Prostate gland (tissue), 2 donors: Measurements from ENCODE around the gene MAPKAP1. TPM values are rescaled to one million over a fixed set of nuclear protein-coding genes. Genes with fewer than 3 reads are reported as not detected.

Experiments used
- DNase-seq: peaks from one replicate; pipeline ENCODE4 v3.0.0-alpha.2; 2019; ENCODE audit warnings: low spot score
- H3K27ac ChIP-seq, 2 donors: fragments of 200-600 bp; sonication (generic); 2 replicates each; pipeline ENCODE4 v1.5.1; 2017 to 2019
- H3K27me3 ChIP-seq: fragments of 200-600 bp; sonication (generic); replicated peaks from 2 replicates; pipeline ENCODE4 v1.5.1; 2019; ENCODE audit not compliant: insufficient read depth
- H3K36me3 ChIP-seq, 2 donors: fragments of 200-600 bp; sonication (generic); 1 replicate in 1 of 2; 2 replicates in 1 of 2; pipeline versions ENCODE4 v1.5.1 to v1.8.1; 2017 to 2019
- H3K4me1 ChIP-seq: fragments of 200-600 bp; sonication (generic); replicated peaks from 2 replicates; pipeline ENCODE4 v1.5.1; 2019
- H3K4me3 ChIP-seq, 2 donors: fragments of 200-600 bp; sonication (generic); 2 replicates each; pipeline ENCODE4 v1.5.1; 2017 to 2019
- H3K9me3 ChIP-seq: fragments of 200-600 bp; sonication (generic); 2 replicates; pipeline ENCODE4 v1.5.1; 2017
- CTCF ChIP-seq, 4 experiments: fragments of 200-600 bp in 2 of 4; fragments of 450-650 bp in 2 of 4; sonication (generic) in 2 of 4; IDR thresholded peaks; 1 replicate in 3 of 4; 2 replicates in 1 of 4; pipeline ENCODE4 v1.5.1; 2016 to 2019; ENCODE audit warnings: antibody characterized with exemption in 4 of 4, mild to moderate bottlenecking in 2 of 4, moderate library complexity in 2 of 4
- POLR2A ChIP-seq: fragments of 450-650 bp; IDR thresholded peaks from one replicate; pipeline ENCODE4 v1.6.1; 2016; ENCODE audit warnings: antibody characterized with exemption, mild to moderate bottlenecking
- POLR2AphosphoS5 ChIP-seq: sonication (generic); formaldehyde crosslinking; IDR thresholded peaks from one replicate; pipeline ENCODE4 v1.6.1; 2017; ENCODE audit warnings: antibody characterized with exemption
- WGBS: methylation state at CpG from one replicate; pipeline ENCODE4 v1.1.5; 2018; 5-methylcytosine and 5-hydroxymethylcytosine counted together
- intact Hi-C: fragments of 100-400 bp; cut with DNase I; formaldehyde crosslinking; loops from one replicate; pipeline ENCODE4 v1.14.2; 2022
- total RNA-seq, 2 donors: library from RNA; depleted of rRNA; stranded (reverse); fragments of >200 nt; gene quantifications; one replicate each; pipeline ENCODE4 v1.1.0, GENCODE V29; 2016

MAPKAP1 gene
- total RNA-seq, 2 donors from 2014 or later: 62.4 to 91.2 TPM

- Histone ChIP-seq H3K9me3 (no peaks in the 10 kb centered on the region), H3K27me3 (no peaks in the 10 kb centered on the region), H3K4me1 (no peaks in the 10 kb centered on the region), H3K36me3 (no peaks in the 10 kb centered on the region), H3K27ac (no peak overlapping the region), H3K4me3 (no peak overlapping the region)
- 82% methylated on average over 8 of the region's 8 CpGs for WGBS
- DNase-seq: no peak
- TF ChIP-seq POLR2A (no peak), POLR2AphosphoS5 (no peak), CTCF (IDR thresholded peaks at IDR 0.05) (no peak)
- intact Hi-C loops: loop anchor here (5.0 kb wide), 1 partner anchor 89 kb away; no protein-coding TSS in a partner anchor
Observed at GRCh38 chr9:125468646-125469045, 238.4 kb downstream of the MAPKAP1 start.

- H3K27ac ChIP-seq: no peak overlapping the region
- DNase-seq: no peak
- intact Hi-C loops: loop anchor here (5.0 kb wide), 1 partner anchor 90 kb away; no protein-coding TSS in a partner anchor
Observed at GRCh38 chr9:125467116-125467740, 239.8 kb downstream of the MAPKAP1 start.

DNA sequence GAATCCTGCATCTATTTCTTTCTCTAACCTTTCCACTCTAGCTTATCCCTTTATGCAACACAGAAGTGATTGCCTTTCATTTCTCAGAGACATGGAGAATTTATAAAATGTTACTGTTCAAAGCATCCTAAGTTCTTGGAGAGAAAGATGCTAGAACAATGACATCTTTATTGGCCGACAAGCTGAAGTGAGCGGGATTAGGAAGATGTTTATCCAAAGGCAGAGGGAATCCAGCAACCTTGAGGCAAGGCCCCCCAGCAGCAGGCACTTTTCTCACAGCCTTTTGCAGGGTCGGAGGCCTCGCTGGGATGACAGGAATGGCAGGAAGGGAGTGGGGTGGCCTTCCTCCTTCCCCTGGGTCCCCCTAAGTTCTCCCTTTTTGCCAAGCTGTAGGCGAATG is 240.6 kb downstream of the MAPKAP1 start:
- Histone ChIP-seq H3K4me3 (no peak overlapping the region), H3K9me3 (no peaks in the 10 kb centered on the region), H3K36me3 (no peaks in the 10 kb centered on the region), H3K4me1 (no peaks in the 10 kb centered on the region), H3K27ac (no peak overlapping the region), H3K27me3 (no peaks in the 10 kb centered on the region)
- 73% methylated on average over 5 of the region's 5 CpGs for WGBS
- DNase-seq: no peak
- TF ChIP-seq CTCF (IDR thresholded peaks at IDR 0.05) (no peak), POLR2AphosphoS5 (no peak), POLR2A (no peak)
- intact Hi-C loops: loop anchor here (5.0 kb wide), 1 partner anchor 91 kb away; no protein-coding TSS in a partner anchor

More at GRCh38 chr9:125467116-125467740, 239.8 kb downstream of the MAPKAP1 start:
- H3K27me3 ChIP-seq: no peaks in the 10 kb centered on the region
- 86% methylated on average over 7 of the region's 7 CpGs for WGBS
- no peak overlapping the region for H3K4me3 ChIP-seq
- H3K9me3 ChIP-seq: no peaks in the 10 kb centered on the region
- H3K36me3 ChIP-seq: no peaks in the 10 kb centered on the region
- TF ChIP-seq CTCF (IDR thresholded peaks at IDR 0.05): no peak
- no peak for TF ChIP-seq POLR2AphosphoS5
- TF ChIP-seq POLR2A: no peak
- H3K4me1 ChIP-seq: no peaks in the 10 kb centered on the region

DNA sequence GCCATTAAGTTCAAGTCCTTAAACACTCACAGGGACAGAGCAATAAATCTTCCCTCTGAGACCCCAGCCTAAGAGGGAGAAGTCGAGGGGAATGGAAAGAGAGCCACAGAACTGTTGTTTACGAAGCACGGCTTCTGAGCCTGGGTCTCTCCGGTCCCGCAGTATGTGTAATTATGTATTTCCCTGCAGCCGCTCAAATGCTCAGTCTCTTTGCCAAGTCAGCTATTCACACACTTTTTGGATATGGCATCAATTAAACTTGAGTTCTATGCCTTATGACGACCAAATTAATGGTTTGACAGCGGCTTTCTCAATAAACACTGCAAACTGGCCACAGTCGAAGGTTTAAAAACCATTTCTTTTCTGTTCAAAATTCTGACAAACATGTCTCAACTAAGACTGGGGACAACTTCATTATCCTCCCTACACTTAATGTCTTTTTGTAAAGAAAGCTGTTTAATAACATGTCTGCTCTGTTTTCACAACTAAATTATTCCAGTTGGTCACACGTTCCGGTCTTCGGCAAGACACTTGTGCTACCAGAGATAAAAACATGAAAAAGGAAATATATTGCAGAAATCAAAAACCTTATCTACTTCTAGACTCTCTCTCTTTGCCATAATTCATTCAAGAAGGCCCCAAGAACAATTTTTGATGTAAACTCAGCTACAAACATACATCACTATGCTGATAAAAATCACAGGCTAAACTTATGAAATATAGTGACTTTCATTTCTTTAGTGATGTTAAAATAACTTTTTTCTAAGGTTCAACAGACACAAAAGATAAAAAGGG is 242.2 kb downstream of the MAPKAP1 start:
- Histone ChIP-seq H3K9me3 (no peaks in the 10 kb centered on the region), H3K27me3 (no peaks in the 10 kb centered on the region), H3K36me3 (no peaks in the 10 kb centered on the region), H3K4me3 (no peak overlapping the region), H3K27ac (no peak overlapping the region), H3K4me1 (no peaks in the 10 kb centered on the region)
- TF ChIP-seq POLR2A (no peak), CTCF (IDR thresholded peaks at IDR 0.05) (no peak), POLR2AphosphoS5 (no peak)
- 69% methylated on average over 12 of the region's 12 CpGs for WGBS
- intact Hi-C loops: loop anchor here (5.0 kb wide), 1 partner anchor 93 kb away; no protein-coding TSS in a partner anchor
- no peak for DNase-seq
